Glomerular visceral epithelial cell (primary cell): Measurements from ENCODE around the gene GRIK4.
A peak's percentile ranks its signal among the peaks of the same experiment; 100 is the strongest.
"Not testable (repeated sequence)": the region's sequence is repeated elsewhere in the genome, so short reads cannot be mapped to it uniquely, and the experiment has no call there.

Experiments
- DNase-seq: peaks from one replicate; pipeline ENCODE4 v3.0.0-alpha.2; 2016; ENCODE audit errors: extremely low spot score

Gene GRIK4

GRCh38 chr11:120574876-120575275 is 63.3 kb downstream of the GRIK4 start:
- DNase-seq, result no peak

- DNase-seq, result no peak
Measured at GRCh38 chr11:120575461-120575860, 63.9 kb downstream of the GRIK4 start.

GRCh38 chr11:120576606-120577005 is 65.1 kb downstream of the GRIK4 start:
- no peak for DNase-seq

GRCh38 chr11:120577041-120577440 is 65.5 kb downstream of the GRIK4 start:
- DNase-seq, result no peak

- DNase-seq, result no peak
Measured at GRCh38 chr11:120577624-120578363, 66.2 kb downstream of the GRIK4 start.

- no peak for DNase-seq
Measured at GRCh38 chr11:120578596-120579154, 67.1 kb downstream of the GRIK4 start.

- DNase-seq, result no peak
Measured at GRCh38 chr11:120579611-120580031, 68.1 kb downstream of the GRIK4 start.

GRCh38 chr11:120581313-120581712 is 69.8 kb downstream of the GRIK4 start:
- DNase-seq, result no peak

- not testable (repeated sequence) for DNase-seq
Measured at GRCh38 chr11:120582535-120582934, 71.0 kb downstream of the GRIK4 start.

- DNase-seq, result no peak
Measured at GRCh38 chr11:120586072-120586471, 74.5 kb downstream of the GRIK4 start.

- no peak for DNase-seq
Measured at GRCh38 chr11:120586728-120587127, 75.2 kb downstream of the GRIK4 start.

GRCh38 chr11:120587299-120587698 is 75.8 kb downstream of the GRIK4 start:
- no peak for DNase-seq

- DNase-seq, result no peak
Measured at GRCh38 chr11:120589376-120589775, 77.8 kb downstream of the GRIK4 start.

GRCh38 chr11:120590472-120590871 is 78.9 kb downstream of the GRIK4 start:
- no peak for DNase-seq

- DNase-seq, result no peak
Measured at GRCh38 chr11:120594746-120595145, 83.2 kb downstream of the GRIK4 start.

- DNase-seq, result no peak
Measured at GRCh38 chr11:120595557-120595956, 84.0 kb downstream of the GRIK4 start.

GRCh38 chr11:120597250-120598215 is 86.0 kb downstream of the GRIK4 start:
- no peak for DNase-seq

GRCh38 chr11:120598517-120599257 is 87.1 kb downstream of the GRIK4 start:
- DNase-seq, result no peak

GRCh38 chr11:120599816-120600420 is 88.4 kb downstream of the GRIK4 start:
- no peak for DNase-seq

- peak; percentile 5 for DNase-seq
Measured at GRCh38 chr11:120601536-120601935, 90.0 kb downstream of the GRIK4 start.

GRCh38 chr11:120603071-120603470 is 91.5 kb downstream of the GRIK4 start:
- no peak for DNase-seq
